ENCODE measurements around the gene COA7. TPM values are rescaled to one million over a fixed set of nuclear protein-coding genes. Genes with fewer than 3 reads are reported as not detected.

COA7 gene
- total and polyA plus RNA-seq, 4 donors: 4.7 to 14.1 (median 8.7) TPM

DNA sequence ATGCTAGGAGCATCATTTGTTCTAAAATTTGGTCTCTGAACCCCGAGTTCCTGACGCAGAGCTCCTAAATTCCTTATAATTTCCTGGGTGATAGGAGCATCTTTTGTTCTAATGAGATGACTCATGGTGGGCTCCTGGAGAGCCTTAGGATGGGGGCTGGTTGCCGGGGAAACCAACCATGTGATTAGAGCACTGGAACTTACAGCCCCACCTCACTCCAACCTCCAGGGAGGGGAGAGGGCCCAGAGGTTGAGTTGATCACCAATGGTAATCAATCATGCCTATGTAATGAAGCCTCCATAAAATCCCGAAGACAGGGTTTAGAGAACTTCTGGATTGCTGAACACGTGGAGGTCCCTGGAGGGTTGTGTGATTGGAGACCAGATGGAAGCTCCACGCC, 57.5 kb downstream of the COA7 start (continued):
- no peak for TF ChIP-seq SP1 (IDR thresholded peaks at IDR 0.05)
- no peak for TF ChIP-seq FOXA1 (IDR thresholded peaks at IDR 0.05)
- no peak for TF ChIP-seq RXRA (IDR thresholded peaks at IDR 0.05)
- no peak for TF ChIP-seq EGR1 (IDR thresholded peaks at IDR 0.05; ENCODE audit: low read depth in 2 of 2)

- TF ChIP-seq JUND (IDR thresholded peaks at IDR 0.05) (no peak), RXRA (IDR thresholded peaks at IDR 0.05) (peak in 1 of 2 donors; percentile 48)
- Histone ChIP-seq H3K27ac (ENCODE audit: low read depth in 1 of 2, low read length in 2 of 2) (no peak overlapping the region), H3K9me3 (ENCODE audit: control insufficient read depth in 4 of 4, low read length in 3 of 4) (no peaks in the 10 kb centered on the region), H3K36me3 (ENCODE audit: control insufficient read depth in 4 of 4, insufficient read depth in 3 of 4, low read depth in 1 of 4, low read length in 3 of 4) (no peaks in the 10 kb centered on the region), H3K4me3 (ENCODE audit: low read depth in 1 of 3, low read length in 3 of 3) (no peak overlapping the region), H3K9ac (ENCODE audit: low read depth in 1 of 2, low read length in 2 of 2) (no peak overlapping the region), H3K4me1 (ENCODE audit: control insufficient read depth in 4 of 4, insufficient read depth in 4 of 4, low read length in 3 of 4) (peaks cover 0 to 4% (median 1%) of the 10 kb centered on the region in 4 donors), H3K27me3 (ENCODE audit: control insufficient read depth in 4 of 4, insufficient read depth in 4 of 4, low read length in 3 of 4) (peaks cover 0 to 6% (median 0%) of the 10 kb centered on the region in 4 donors)
- no peak for DNase-seq (ENCODE audit: low spot score)
- WGBS: 89% methylated on average over 4 of the region's 4 CpGs
Measured at GRCh38 chr1:52637946-52638345, 60.2 kb downstream of the COA7 start.

DNA sequence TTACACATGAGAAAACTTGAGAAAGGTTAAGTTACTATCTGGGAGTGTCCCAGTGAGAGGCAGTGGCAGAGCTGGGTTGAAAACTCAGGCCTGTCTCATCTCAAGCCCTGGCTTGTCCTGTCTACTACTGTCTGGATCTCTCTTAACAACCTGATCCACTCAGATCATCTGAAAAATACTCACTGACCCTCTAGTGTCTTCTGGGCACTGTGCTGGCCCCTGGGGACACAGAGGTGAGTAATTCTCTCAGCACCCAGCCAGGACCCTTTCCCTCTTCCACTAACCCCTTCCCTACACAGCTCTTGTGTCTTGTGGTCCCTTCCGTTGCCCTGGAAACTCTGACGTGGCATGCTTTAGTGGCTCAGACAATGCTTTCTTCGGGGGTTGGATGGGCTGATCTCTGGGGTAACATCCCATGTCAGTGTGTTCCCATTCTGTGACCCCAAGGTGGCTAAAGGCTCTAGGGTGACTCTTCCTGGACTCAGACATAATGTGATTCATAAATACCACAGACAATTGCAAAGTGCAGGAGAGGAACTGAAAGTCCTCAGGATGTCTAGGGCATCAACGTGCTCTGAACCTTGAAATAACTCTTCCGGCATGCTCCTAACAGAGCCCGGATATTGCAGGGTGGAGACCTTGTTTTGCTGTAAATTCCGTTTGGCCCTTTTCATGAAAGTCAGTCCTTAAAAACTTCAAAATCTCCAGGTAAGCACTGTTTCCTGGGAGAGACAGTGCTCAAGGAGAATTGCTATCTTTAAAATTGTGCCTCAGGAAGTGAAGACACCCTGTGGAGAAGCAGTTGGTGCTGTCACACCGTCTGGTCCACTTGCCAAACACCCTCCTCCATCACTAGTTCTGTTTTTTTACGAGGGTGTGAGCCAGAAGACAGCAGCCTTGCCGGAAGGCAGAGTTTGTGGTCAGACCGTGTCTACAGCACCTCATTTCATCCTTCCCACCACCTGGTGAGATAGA, 61.1 kb downstream of the COA7 start:
- Histone ChIP-seq H3K27me3 (ENCODE audit: control insufficient read depth in 4 of 4, insufficient read depth in 4 of 4, low read length in 3 of 4) (peaks cover 0 to 6% (median 0%) of the 10 kb centered on the region in 4 donors), H3K36me3 (ENCODE audit: control insufficient read depth in 4 of 4, insufficient read depth in 3 of 4, low read depth in 1 of 4, low read length in 3 of 4) (no peaks in the 10 kb centered on the region), H3K4me3 (ENCODE audit: low read depth in 1 of 3, low read length in 3 of 3) (no peak overlapping the region), H3K27ac (ENCODE audit: low read depth in 1 of 2, low read length in 2 of 2) (peak overlapping the region in 1 of 2 donors; percentile 59), H3K9ac (ENCODE audit: low read depth in 1 of 2, low read length in 2 of 2) (peak overlapping the region in 1 of 2 donors; percentile 67), H3K9me3 (ENCODE audit: control insufficient read depth in 4 of 4, low read length in 3 of 4) (no peaks in the 10 kb centered on the region), H3K4me1 (ENCODE audit: control insufficient read depth in 4 of 4, insufficient read depth in 4 of 4, low read length in 3 of 4) (peaks cover 0 to 5% (median 2%) of the 10 kb centered on the region in 4 donors)
- TF ChIP-seq GABPA (IDR thresholded peaks at IDR 0.05 in 1 of 2, conservative IDR thresholded peaks at IDR 0.05 in 1 of 2): no peak
- no peak for TF ChIP-seq FOXA1 (IDR thresholded peaks at IDR 0.05)
- no peak for DNase-seq (ENCODE audit: low spot score)
- whole genome bisulfite sequencing: 74% methylated on average over 11 of the region's 11 CpGs

GRCh38 chr1:52635321-52636089, 62.6 kb downstream of the COA7 start:
- no peak for DNase-seq (ENCODE audit: low spot score)
- Histone ChIP-seq H3K27me3 (ENCODE audit: control insufficient read depth in 4 of 4, insufficient read depth in 4 of 4, low read length in 3 of 4) (peaks cover 0 to 6% (median 0%) of the 10 kb centered on the region in 4 donors), H3K4me1 (ENCODE audit: control insufficient read depth in 4 of 4, insufficient read depth in 4 of 4, low read length in 3 of 4) (peaks cover 0 to 5% (median 2%) of the 10 kb centered on the region in 4 donors), H3K36me3 (ENCODE audit: control insufficient read depth in 4 of 4, insufficient read depth in 3 of 4, low read depth in 1 of 4, low read length in 3 of 4) (no peaks in the 10 kb centered on the region), H3K9ac (ENCODE audit: low read depth in 1 of 2, low read length in 2 of 2) (no peak overlapping the region), H3K9me3 (ENCODE audit: control insufficient read depth in 4 of 4, low read length in 3 of 4) (no peaks in the 10 kb centered on the region), H3K4me3 (ENCODE audit: low read depth in 1 of 3, low read length in 3 of 3) (no peak overlapping the region), H3K27ac (ENCODE audit: low read depth in 1 of 2, low read length in 2 of 2) (no peak overlapping the region)
- WGBS: 75% methylated on average over 4 of the region's 4 CpGs
- TF ChIP-seq RAD21 (IDR thresholded peaks at IDR 0.05) (no peak), YY1 (IDR thresholded peaks at IDR 0.05) (no peak), FOXA2 (IDR thresholded peaks at IDR 0.05) (no peak)

Small RNAs within 50 kb of the gene (small RNA-seq; reads per million reads assigned to genes)
- not detected for gene RN7SL62P

Other genes starting within 250 kb of the COA7 start
- 10 to 100 TPM; 20.0 to 28.0 TPM for gene TUT4, start 145.3 kb downstream of the COA7 start, total RNA-seq
- 10 to 100 TPM; 12.2 to 28.0 TPM for gene TUT4, start 145.3 kb downstream of the COA7 start, polyA plus RNA-seq
- 10 to 100 TPM in 1 of 2 donors, 1 to 10 TPM in 1; 4.7 to 33.0 TPM for gene GPX7, start 96.0 kb downstream of the COA7 start, total RNA-seq
- 1 to 10 TPM; 3.9 to 7.0 TPM for gene GPX7, start 96.0 kb downstream of the COA7 start, polyA plus RNA-seq
- under 1 TPM; 0.14 to 0.33 TPM for gene SHISAL2A, start 65.2 kb downstream of the COA7 start, total RNA-seq
- gene SHISAL2A, start 65.2 kb downstream of the COA7 start, polyA plus RNA-seq: under 1 TPM in 1 of 2 donors, not detected in 1; 0.22 TPM
- gene ZYG11B, start 28.1 kb upstream of the COA7 start, total RNA-seq: 100 to 1,000 TPM in 1 of 2 donors, 10 to 100 TPM in 1; 18.9 to 111 TPM
- gene ZYG11B, start 28.1 kb upstream of the COA7 start, polyA plus RNA-seq: 10 to 100 TPM in 1 of 2 donors, 1 to 10 TPM in 1; 6.1 to 12.2 TPM
- 1 to 10 TPM in 1 of 2 donors, under 1 TPM in 1; 0.65 to 1.8 TPM for gene ZYG11A, start 144.4 kb upstream of the COA7 start, total RNA-seq
- gene ZYG11A, start 144.4 kb upstream of the COA7 start, polyA plus RNA-seq: under 1 TPM; 0.38 to 0.86 TPM
- gene ECHDC2, start 223.4 kb upstream of the COA7 start, total RNA-seq: 100 to 1,000 TPM in 1 of 2 donors, 10 to 100 TPM in 1; 37.8 to 591 TPM
- gene ECHDC2, start 223.4 kb upstream of the COA7 start, polyA plus RNA-seq: 100 to 1,000 TPM; 269 to 302 TPM
- 100 to 1,000 TPM; 122 to 811 TPM for gene SCP2, start 228.9 kb upstream of the COA7 start, total RNA-seq
- 100 to 1,000 TPM; 330 to 727 TPM for gene SCP2, start 228.9 kb upstream of the COA7 start, polyA plus RNA-seq